HEK293 (cell line): Measurements from ENCODE around the gene CYP24A1.

Source experiments
- CTCF ChIA-PET: fragments of 350-600 bp; formaldehyde crosslinking; extraction: SDS; loops from one replicate; lab custom pipeline; 2021; ENCODE audit warnings: antibody characterized with exemption; lab: Yijun Ruan, JAX
- POLR2A ChIA-PET: fragments of 300-600 bp; formaldehyde crosslinking; extraction: SDS; loops from one replicate; lab custom pipeline; 2020; ENCODE audit warnings: antibody characterized with exemption, inconsistent platforms; lab: Yijun Ruan, JAX
- H3K27ac ChIP-seq: fragments of 200-500 bp; sonication (Bioruptor generic); 2 replicates; pipeline ENCODE4 v1.5.1; 2014; ENCODE audit warnings: low read depth, low read length, control low read depth, inconsistent platforms; ENCODE audit errors: extremely low read depth
- H3K36me3 ChIP-seq, 2 experiments: fragments of 200-500 bp in 1 of 2; sonication (Bioruptor generic) in 1 of 2; 1 replicate in 1 of 2; 2 replicates in 1 of 2; pipeline ENCODE4 v1.5.1; 2014 to 2017; ENCODE audit warnings: inconsistent platforms in 2 of 2, low read length in 2 of 2; ENCODE audit not compliant: control insufficient read depth in 2 of 2, insufficient read depth in 1 of 2
- H3K4me1 ChIP-seq: fragments of 200-500 bp; sonication (Bioruptor generic); 2 replicates; pipeline ENCODE4 v1.5.1; 2014; ENCODE audit warnings: mild to moderate bottlenecking, low read length, inconsistent platforms; ENCODE audit not compliant: control insufficient read depth, insufficient read depth
- H3K4me3 ChIP-seq: 2 replicates; pipeline ENCODE4 v1.5.1; 2011; ENCODE audit warnings: low read depth, mild to moderate bottlenecking, control low read depth, low read length, moderate library complexity
- H3K9me3 ChIP-seq: fragments of 200-500 bp; sonication (Bioruptor generic); 2 replicates; pipeline ENCODE4 v1.5.1; 2014; ENCODE audit warnings: low read depth, low read length, inconsistent platforms; ENCODE audit not compliant: control insufficient read depth, insufficient read depth
- GLIS2 ChIP-seq: fragments of 450-650 bp; formaldehyde crosslinking; IDR thresholded peaks from 2 replicates; pipeline ENCODE4 v1.5.1; 2016; ENCODE audit warnings: missing biosample characterization, missing genetic modification characterization
- SP2 ChIP-seq: fragments of 450-650 bp; formaldehyde crosslinking; IDR thresholded peaks from 2 replicates; pipeline ENCODE4 v1.5.1; 2016; ENCODE audit warnings: missing biosample characterization, missing genetic modification characterization
- TRIM28 ChIP-seq: IDR thresholded peaks from 2 replicates; pipeline ENCODE4 v1.6.1; 2011; ENCODE audit warnings: low read length, control low read depth, borderline replicate concordance
- ZBTB17 ChIP-seq: fragments of 450-650 bp; formaldehyde crosslinking; IDR thresholded peaks from 2 replicates; pipeline ENCODE4 v1.5.1; 2016; ENCODE audit warnings: missing biosample characterization, missing genetic modification characterization
- ZBTB20 ChIP-seq: fragments of 450-650 bp; formaldehyde crosslinking; IDR thresholded peaks from 2 replicates; pipeline ENCODE4 v1.5.1; 2016; ENCODE audit warnings: missing biosample characterization, missing genetic modification characterization
- ZNF133 ChIP-seq: fragments of 450-650 bp; formaldehyde crosslinking; IDR thresholded peaks from 2 replicates; pipeline ENCODE4 v1.5.1; 2016; ENCODE audit warnings: missing biosample characterization, missing genetic modification characterization
- ZNF169 ChIP-seq: fragments of 450-650 bp; formaldehyde crosslinking; IDR thresholded peaks from 2 replicates; pipeline ENCODE4 v1.5.1; 2016; ENCODE audit warnings: missing biosample characterization, missing genetic modification characterization
- ZNF341 ChIP-seq: fragments of 450-650 bp; formaldehyde crosslinking; IDR thresholded peaks from 2 replicates; pipeline ENCODE4; 2016; ENCODE audit warnings: low read depth, missing biosample characterization, missing genetic modification characterization
- ZNF510 ChIP-seq: fragments of 450-650 bp; formaldehyde crosslinking; IDR thresholded peaks from 2 replicates; pipeline ENCODE4 v1.5.1; 2018; ENCODE audit warnings: mild to moderate bottlenecking, missing genetic modification characterization, missing biosample characterization; ENCODE audit not compliant: insufficient replicate concordance
- ZNF530 ChIP-seq: fragments of 450-650 bp; formaldehyde crosslinking; IDR thresholded peaks from 2 replicates; pipeline ENCODE4 v1.5.1; 2016; ENCODE audit warnings: low read depth, missing biosample characterization, missing genetic modification characterization
- ZNF555 ChIP-seq: fragments of 450-650 bp; formaldehyde crosslinking; conservative IDR thresholded peaks from 2 replicates; pipeline ENCODE4 v1.5.1; 2017; ENCODE audit warnings: missing biosample characterization, mild to moderate bottlenecking, missing genetic modification characterization, inconsistent platforms
- ZNF610 ChIP-seq: fragments of 450-650 bp; formaldehyde crosslinking; IDR thresholded peaks from 2 replicates; pipeline ENCODE4 v1.5.1; 2016; ENCODE audit warnings: missing biosample characterization, missing genetic modification characterization, borderline replicate concordance
- ZNF785 ChIP-seq: fragments of 450-650 bp; formaldehyde crosslinking; IDR thresholded peaks from 2 replicates; pipeline ENCODE4 v1.5.1; 2016; ENCODE audit warnings: missing biosample characterization, missing genetic modification characterization
- TF ChIP-seq, protein P1 (sequence below): fragments of 450-650 bp; formaldehyde crosslinking; IDR thresholded peaks from 2 replicates; pipeline ENCODE4 v1.5.1; 2016; ENCODE audit warnings: missing biosample characterization, missing genetic modification characterization
- TF ChIP-seq, protein P2 (sequence below): fragments of 450-650 bp; formaldehyde crosslinking; IDR thresholded peaks from 2 replicates; pipeline ENCODE4 v1.5.1; 2016; ENCODE audit warnings: missing biosample characterization, missing genetic modification characterization
- TF ChIP-seq, protein P3 (sequence below): fragments of 450-650 bp; formaldehyde crosslinking; IDR thresholded peaks from 2 replicates; pipeline ENCODE4 v1.5.1; 2016; ENCODE audit warnings: missing biosample characterization, missing genetic modification characterization
- TF ChIP-seq, protein P4 (sequence below): fragments of 450-650 bp; formaldehyde crosslinking; IDR thresholded peaks from 2 replicates; pipeline ENCODE4 v1.5.1; 2017; ENCODE audit warnings: missing biosample characterization, missing genetic modification characterization

Gene CYP24A1

DNA sequence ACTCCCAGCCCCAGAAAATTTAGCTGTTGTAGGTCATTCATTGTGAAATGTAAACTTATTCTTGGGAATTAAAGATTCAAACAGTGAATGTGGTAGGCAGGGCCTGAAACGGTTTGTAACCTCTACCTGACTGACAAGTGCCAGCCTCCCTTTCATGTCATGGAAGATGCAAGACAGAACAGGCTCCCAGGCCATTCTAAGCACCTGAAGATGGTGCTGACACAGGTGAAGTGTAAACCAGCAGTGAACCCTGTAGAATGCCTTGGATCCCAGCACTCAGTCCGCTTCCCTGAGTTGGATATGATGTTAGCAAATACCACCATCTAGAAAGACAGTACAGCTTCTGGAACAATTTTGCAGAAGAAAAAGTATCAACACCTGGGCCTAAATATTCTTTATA lies 19.3 kb downstream of the CYP24A1 start:
- Histone ChIP-seq H3K27ac (no peak overlapping the region), H3K4me1 (peaks cover under 1% of the 10 kb centered on the region; the same call in 1 of the 2 replicates), H3K36me3 (no peaks in the 10 kb centered on the region), H3K4me3 (no peak overlapping the region), H3K9me3 (no peaks in the 10 kb centered on the region)
- ChIA-PET CTCF (interaction anchor here (0.9 to 1.3 kb wide), 3 partner anchors 15 to 57 kb away, joined by 3 to 4 read pairs (median 4); no protein-coding TSS in a partner anchor), POLR2A (no interaction called here)
- no peak for TF ChIP-seq ZBTB20
- no peak for TF ChIP-seq SP2 (tag by site-specific recombination)
- TF ChIP-seq ZNF341 (tag by site-specific recombination) = no peak
- TF ChIP-seq, protein P1, sequence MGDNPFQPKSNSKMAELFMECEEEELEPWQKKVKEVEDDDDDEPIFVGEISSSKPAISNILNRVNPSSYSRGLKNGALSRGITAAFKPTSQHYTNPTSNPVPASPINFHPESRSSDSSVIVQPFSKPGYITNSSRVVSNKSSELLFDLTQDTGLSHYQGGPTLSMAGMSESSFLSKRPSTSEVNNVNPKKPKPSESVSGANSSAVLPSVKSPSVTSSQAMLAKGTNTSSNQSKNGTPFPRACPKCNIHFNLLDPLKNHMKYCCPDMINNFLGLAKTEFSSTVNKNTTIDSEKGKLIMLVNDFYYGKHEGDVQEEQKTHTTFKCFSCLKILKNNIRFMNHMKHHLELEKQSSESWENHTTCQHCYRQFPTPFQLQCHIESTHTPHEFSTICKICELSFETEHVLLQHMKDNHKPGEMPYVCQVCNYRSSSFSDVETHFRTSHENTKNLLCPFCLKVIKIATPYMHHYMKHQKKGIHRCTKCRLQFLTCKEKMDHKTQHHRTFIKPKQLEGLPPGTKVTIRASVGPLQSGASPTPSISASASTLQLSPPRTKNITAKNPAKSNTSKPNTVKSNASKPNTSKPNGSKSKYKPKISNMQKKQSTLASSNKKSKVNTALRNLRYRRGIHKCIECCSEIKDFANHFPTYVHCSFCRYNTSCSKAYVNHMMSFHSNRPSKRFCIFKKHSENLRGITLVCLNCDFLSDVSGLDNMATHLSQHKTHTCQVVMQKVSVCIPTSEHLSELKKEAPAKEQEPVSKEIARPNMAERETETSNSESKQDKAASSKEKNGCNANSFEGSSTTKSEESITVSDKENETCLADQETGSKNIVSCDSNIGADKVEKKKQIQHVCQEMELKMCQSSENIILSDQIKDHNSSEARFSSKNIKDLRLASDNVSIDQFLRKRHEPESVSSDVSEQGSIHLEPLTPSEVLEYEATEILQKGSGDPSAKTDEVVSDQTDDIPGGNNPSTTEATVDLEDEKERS = no peak
- TF ChIP-seq ZNF169 (tag by site-specific recombination) = no peak
- TF ChIP-seq ZNF785 (tag by site-specific recombination) = no peak
- no peak for TF ChIP-seq ZBTB17 (tag by site-specific recombination)
- TF ChIP-seq ZNF133 (tag by site-specific recombination) = no peak
- TF ChIP-seq ZNF555 (tag by site-specific recombination) = no peak
- TF ChIP-seq GLIS2 (tag by site-specific recombination) = no peak
- TF ChIP-seq, protein P2, sequence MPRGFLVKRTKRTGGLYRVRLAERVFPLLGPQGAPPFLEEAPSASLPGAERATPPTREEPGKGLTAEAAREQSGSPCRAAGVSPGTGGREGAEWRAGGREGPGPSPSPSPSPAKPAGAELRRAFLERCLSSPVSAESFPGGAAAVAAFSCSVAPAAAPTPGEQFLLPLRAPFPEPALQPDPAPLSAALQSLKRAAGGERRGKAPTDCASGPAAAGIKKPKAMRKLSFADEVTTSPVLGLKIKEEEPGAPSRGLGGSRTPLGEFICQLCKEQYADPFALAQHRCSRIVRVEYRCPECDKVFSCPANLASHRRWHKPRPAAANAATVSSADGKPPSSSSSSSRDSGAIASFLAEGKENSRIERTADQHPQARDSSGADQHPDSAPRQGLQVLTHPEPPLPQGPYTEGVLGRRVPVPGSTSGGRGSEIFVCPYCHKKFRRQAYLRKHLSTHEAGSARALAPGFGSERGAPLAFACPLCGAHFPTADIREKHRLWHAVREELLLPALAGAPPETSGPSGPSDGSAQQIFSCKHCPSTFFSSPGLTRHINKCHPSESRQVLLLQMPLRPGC (tag by site-specific recombination) = no peak
- no peak for TF ChIP-seq ZNF530 (tag by site-specific recombination)
- TF ChIP-seq, protein P3, sequence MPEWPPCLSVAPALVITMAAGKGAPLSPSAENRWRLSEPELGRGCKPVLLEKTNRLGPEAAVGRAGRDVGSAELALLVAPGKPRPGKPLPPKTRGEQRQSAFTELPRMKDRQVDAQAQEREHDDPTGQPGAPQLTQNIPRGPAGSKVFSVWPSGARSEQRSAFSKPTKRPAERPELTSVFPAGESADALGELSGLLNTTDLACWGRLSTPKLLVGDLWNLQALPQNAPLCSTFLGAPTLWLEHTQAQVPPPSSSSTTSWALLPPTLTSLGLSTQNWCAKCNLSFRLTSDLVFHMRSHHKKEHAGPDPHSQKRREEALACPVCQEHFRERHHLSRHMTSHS (tag by site-specific recombination) = no peak
- no peak for TF ChIP-seq ZNF510 (tag by site-specific recombination)
- TF ChIP-seq, protein P4, sequence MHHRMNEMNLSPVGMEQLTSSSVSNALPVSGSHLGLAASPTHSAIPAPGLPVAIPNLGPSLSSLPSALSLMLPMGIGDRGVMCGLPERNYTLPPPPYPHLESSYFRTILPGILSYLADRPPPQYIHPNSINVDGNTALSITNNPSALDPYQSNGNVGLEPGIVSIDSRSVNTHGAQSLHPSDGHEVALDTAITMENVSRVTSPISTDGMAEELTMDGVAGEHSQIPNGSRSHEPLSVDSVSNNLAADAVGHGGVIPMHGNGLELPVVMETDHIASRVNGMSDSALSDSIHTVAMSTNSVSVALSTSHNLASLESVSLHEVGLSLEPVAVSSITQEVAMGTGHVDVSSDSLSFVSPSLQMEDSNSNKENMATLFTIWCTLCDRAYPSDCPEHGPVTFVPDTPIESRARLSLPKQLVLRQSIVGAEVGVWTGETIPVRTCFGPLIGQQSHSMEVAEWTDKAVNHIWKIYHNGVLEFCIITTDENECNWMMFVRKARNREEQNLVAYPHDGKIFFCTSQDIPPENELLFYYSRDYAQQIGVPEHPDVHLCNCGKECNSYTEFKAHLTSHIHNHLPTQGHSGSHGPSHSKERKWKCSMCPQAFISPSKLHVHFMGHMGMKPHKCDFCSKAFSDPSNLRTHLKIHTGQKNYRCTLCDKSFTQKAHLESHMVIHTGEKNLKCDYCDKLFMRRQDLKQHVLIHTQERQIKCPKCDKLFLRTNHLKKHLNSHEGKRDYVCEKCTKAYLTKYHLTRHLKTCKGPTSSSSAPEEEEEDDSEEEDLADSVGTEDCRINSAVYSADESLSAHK (tag by site-specific recombination) = no peak
- TF ChIP-seq ZNF610 = no peak

DNA sequence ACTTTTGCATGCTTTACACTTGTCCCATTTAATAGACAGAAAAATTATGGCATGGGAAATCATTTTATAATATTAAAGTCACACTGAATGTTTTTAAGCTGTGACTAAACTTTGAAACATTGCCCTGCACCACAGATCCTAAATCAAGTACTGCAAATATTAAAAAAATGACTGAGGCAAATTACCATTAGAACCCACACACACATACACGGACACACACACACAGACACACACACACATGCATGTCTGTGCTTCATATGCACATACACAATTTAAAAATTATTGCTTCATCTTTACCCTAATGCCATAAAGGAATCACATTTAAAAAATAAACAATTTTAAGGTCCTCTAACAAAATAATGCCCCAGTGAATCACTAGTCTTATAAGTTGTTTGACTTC lies 19.9 kb downstream of the CYP24A1 start:
- no peak for TF ChIP-seq TRIM28
- POLR2A ChIA-PET = no interaction called here
- Histone ChIP-seq H3K4me3 (no peak overlapping the region), H3K9me3 (no peaks in the 10 kb centered on the region), H3K36me3 (no peaks in the 10 kb centered on the region), H3K27ac (no peak overlapping the region), H3K4me1 (peaks cover 4% of the 10 kb centered on the region; the same call in 1 of the 2 replicates)
- CTCF ChIA-PET = interaction anchor here (1.3 kb wide), 1 partner anchor 46 kb away, joined by 4 read pairs; no protein-coding TSS in a partner anchor
